K562 (cell line): ENCODE data around the gene LYPD6B. TPM values are rescaled to one million over a fixed set of nuclear protein-coding genes. Genes with fewer than 3 reads are reported as not detected.

Experiments used
- ATAC-seq: fragments of 200-7000 bp; cut with Tn5 transposase; 3 replicates; pipeline ENCODE4 v1.9.1; 2020; ENCODE audit warnings: moderate library complexity
- BruUV-seq: library from RNA; stranded (reverse); fragments of 400-500 nt; replicated peaks from 2 replicates; lab custom pipeline; 2021; lab: Mats Ljungman, UMichigan
- CTCF ChIA-PET: fragments of 300-600 bp; formaldehyde crosslinking; extraction: SDS; loops from one replicate; lab custom pipeline; 2021; ENCODE audit warnings: low intra/inter-chr PET ratio; lab: Yijun Ruan, JAX
- POLR2A ChIA-PET: fragments of 300-600, 350-650 bp; sonication (Branson Sonifier 250); formaldehyde crosslinking; extraction: SDS; loops from one replicate; lab custom pipeline; 2021; ENCODE audit warnings: antibody characterized with exemption, inconsistent platforms; lab: Yijun Ruan, JAX
- DNase-seq, 4 experiments: peaks; one replicate each; pipeline versions ENCODE4 v3.0.0 to v3.0.0-alpha.2; 2011 to 2018; ENCODE audit warnings: low spot score in 3 of 4, mixed read lengths in 3 of 4; ENCODE audit errors: extremely low read depth in 1 of 4
- FAIRE-seq: peaks from 2 replicates; lab custom pipeline; 2011; peaks lifted over from hg19 to GRCh38; lab: Jason Lieb, UNC
- H2AFZ ChIP-seq: 2 replicates; pipeline ENCODE4 v1.6.0; 2011; ENCODE audit warnings: low read depth, low read length, control low read depth, inconsistent platforms
- H3K27ac ChIP-seq: fragments of 200-600 bp; 3 replicates; pipeline ENCODE4 v1.8.0; 2011; ENCODE audit warnings: low read depth, mild to moderate bottlenecking, control low read depth, inconsistent platforms, low read length, moderate library complexity, mixed read lengths; ENCODE audit errors: extremely low read depth
- H3K27me3 ChIP-seq, 2 experiments: fragments of 300-600 bp in 1 of 2; 2 replicates in 1 of 2; 3 replicates in 1 of 2; pipeline versions ENCODE4 v1.6.0 to v1.8.0; 2011; ENCODE audit warnings: inconsistent platforms in 2 of 2, low read length in 2 of 2, mild to moderate bottlenecking in 1 of 2, mixed read lengths in 1 of 2, moderate library complexity in 1 of 2; ENCODE audit not compliant: control insufficient read depth in 2 of 2, insufficient read depth in 2 of 2
- H3K36me3 ChIP-seq: fragments of 300-600 bp; 3 replicates; pipeline ENCODE4 v1.8.0; 2011; ENCODE audit warnings: mild to moderate bottlenecking, low read length, inconsistent platforms; ENCODE audit not compliant: control insufficient read depth, insufficient read depth
- H3K4me1 ChIP-seq, 2 experiments: fragments of 200-600 bp in 1 of 2; replicated peaks in 1 of 2; 2 replicates in 1 of 2; 3 replicates in 1 of 2; pipeline versions ENCODE4 v1.5.1 to v1.8.0; 2011; ENCODE audit warnings: inconsistent platforms in 2 of 2, low read length in 2 of 2, mild to moderate bottlenecking in 1 of 2, mixed read lengths in 1 of 2, moderate library complexity in 1 of 2; ENCODE audit not compliant: control insufficient read depth in 2 of 2, insufficient read depth in 2 of 2
- H3K4me2 ChIP-seq: 2 replicates; pipeline ENCODE4 v1.6.1; 2011; ENCODE audit warnings: low read length, control low read depth, inconsistent platforms, mixed read lengths; ENCODE audit not compliant: insufficient read depth
- H3K4me3 ChIP-seq: fragments of 200-600 bp; sonication (generic), shearing (Covaris generic); 2 replicates; pipeline ENCODE4 v1.5.1; 2016; ENCODE audit warnings: control low read depth, inconsistent platforms
- H3K79me2 ChIP-seq: fragments of 200-600 bp; 3 replicates; pipeline ENCODE4 v1.8.0; 2011; ENCODE audit warnings: low read length, inconsistent platforms; ENCODE audit not compliant: control insufficient read depth, insufficient read depth
- H3K9ac ChIP-seq, 2 experiments: 2 replicates each; pipeline versions ENCODE4 v1.6.0 to v1.6.1; 2011; ENCODE audit warnings: low read depth in 2 of 2, low read length in 2 of 2, control low read depth in 1 of 2, inconsistent platforms in 1 of 2, mild to moderate bottlenecking in 1 of 2, mixed read lengths in 1 of 2; ENCODE audit not compliant: insufficient read depth in 1 of 2
- H3K9me1 ChIP-seq: one replicate; pipeline ENCODE4 v1.6.0; 2011; ENCODE audit warnings: inconsistent platforms, mild to moderate bottlenecking, low read length, moderate library complexity; ENCODE audit not compliant: control insufficient read depth, insufficient read depth
- H3K9me3 ChIP-seq: replicated peaks from 2 replicates; pipeline ENCODE4 v1.5.1; 2011; ENCODE audit warnings: low read depth, low read length, inconsistent platforms; ENCODE audit not compliant: control insufficient read depth, insufficient read depth
- H4K20me1 ChIP-seq: replicated peaks from 2 replicates; pipeline ENCODE4 v1.6.1; 2011; ENCODE audit warnings: low read length, inconsistent platforms, mixed read lengths; ENCODE audit not compliant: control insufficient read depth, insufficient read depth
- ETV1 ChIP-seq: fragments of 450-650 bp; conservative IDR thresholded peaks from 2 replicates; pipeline ENCODE4 v1.6.1; 2016; ENCODE audit warnings: missing genetic modification characterization, control low read depth, low read depth, missing compliant biosample characterization
- MAZ ChIP-seq, 2 experiments: fragments of 450-650 bp in 1 of 2; sonication (generic) in 1 of 2; formaldehyde crosslinking; IDR thresholded peaks in 1 of 2; conservative IDR thresholded peaks in 1 of 2; 2 replicates each; pipeline versions ENCODE4 v1.4.0 to v1.5.0; 2020; ENCODE audit warnings: mild to moderate bottlenecking in 1 of 2, missing genetic modification reagents in 1 of 2
- RBM34 ChIP-seq: fragments of 200-400 bp; formaldehyde crosslinking; IDR thresholded peaks from 2 replicates; pipeline ENCODE4 v1.6.1; 2018; ENCODE audit warnings: low read length, borderline replicate concordance; ENCODE audit not compliant: insufficient read depth
- RREB1 ChIP-seq: fragments of 250-450 bp; sonication (Bioruptor Pico); IDR thresholded peaks from 2 replicates; pipeline ENCODE4 v1.4.0; 2020
- THAP12 ChIP-seq: fragments of 250-450 bp; sonication (Bioruptor Pico); IDR thresholded peaks from 2 replicates; pipeline ENCODE4 v1.9.0; 2021; ENCODE audit warnings: mild to moderate bottlenecking, inconsistent platforms
- ZBTB26 ChIP-seq: fragments of 450-650 bp; formaldehyde crosslinking; IDR thresholded peaks from 2 replicates; pipeline ENCODE4 v1.4.0; 2022; ENCODE audit warnings: missing genetic modification characterization
- ZBTB5 ChIP-seq: fragments of 450-650 bp; IDR thresholded peaks from 2 replicates; pipeline ENCODE4 v1.6.1; 2017; ENCODE audit warnings: antibody characterized with exemption
- ZNF785 ChIP-seq: fragments of 250-450 bp; sonication (Bioruptor Pico); IDR thresholded peaks from 2 replicates; pipeline ENCODE4 v1.4.0; 2020; ENCODE audit warnings: mild to moderate bottlenecking
- ZSCAN32 ChIP-seq: fragments of 450-650 bp; formaldehyde crosslinking; IDR thresholded peaks from 2 replicates; pipeline ENCODE4 v1.4.0; 2020; ENCODE audit warnings: mild to moderate bottlenecking, moderate library complexity
- WGBS: fragments of 100-300 bp; shearing (Covaris generic); methylation state at CpG from one replicate; pipeline ENCODE4 v1.1.6; 2016; ENCODE audit warnings: low coverage, mixed read lengths; ENCODE audit not compliant: insufficient coverage; ENCODE audit errors: missing lambda C conversion rate; 5-methylcytosine and 5-hydroxymethylcytosine counted together
- in situ Hi-C: fragments of 300-500 bp; cut with MboI; formaldehyde crosslinking; loops from 4 replicates; pipeline ENCODE4 v1.15.0; 2018; ENCODE audit warnings: inconsistent platforms, mixed read lengths
- intact Hi-C: fragments of 100-400 bp; cut with micrococcal nuclease; formaldehyde crosslinking; loops from 2 replicates; pipeline ENCODE4 v1.14.2; 2022
- polyA plus RNA-seq, 8 experiments: library from polyadenylated mRNA; depleted of rRNA in 4 of 8; stranded (reverse) in 5 of 8; unstranded in 3 of 8; fragments of >200 nt; fragmentation: Nextera tagmentation in 2 of 8; fragmentation: Illumina TruSeq in 1 of 8; extraction: Ambion mirVana in 2 of 8; extraction: Trizol in 1 of 8; gene quantifications; 2 replicates each; pipeline versions ENCODE4 v1.2.1 to v1.2.3, GENCODE V29; 2011 to 2014; ENCODE audit warnings: inconsistent platforms in 1 of 8, missing spikeins in 1 of 8
- total RNA-seq, 7 experiments: library from RNA; depleted of rRNA in 6 of 7; stranded (reverse); fragments of >200 nt in 6 of 7; fragmentation: Illumina TruSeq in 2 of 7; extraction: Trizol in 2 of 7; gene quantifications; 2 replicates each; pipeline versions ENCODE4 v1.2.1 to v1.2.3, GENCODE V29; 2011 to 2021; ENCODE audit warnings: low replicate concordance in 1 of 7

The LYPD6B gene
- total and polyA plus RNA-seq, 9 of the 15 experiments (the other 6 are each of a cell fraction or from before 2014, with no cell fraction given), result not detected

GRCh38 chr2:149000158-149000938 is 38.2 kb upstream of the LYPD6B start:
- H3K4me2 ChIP-seq, result no peak overlapping the region
- no peak for TF ChIP-seq RREB1 (CRISPR knock-in tag)
- no peak for TF ChIP-seq MAZ (CRISPR knock-in tag; conservative IDR thresholded peaks at IDR 0.05 in 1 of 2, IDR thresholded peaks at IDR 0.05 in 1 of 2)
- no peak for TF ChIP-seq ZSCAN32
- no peak for TF ChIP-seq ZNF785 (CRISPR knock-in tag)
- no peak for TF ChIP-seq ETV1 (tag)
- no peak for TF ChIP-seq RBM34
- no peak for TF ChIP-seq THAP12 (CRISPR knock-in tag)
- no peak for TF ChIP-seq ZBTB5
- TF ChIP-seq ZBTB26 (CRISPR knock-in tag), result no peak

More at GRCh38 chr2:149000158-149000938, 38.2 kb upstream of the LYPD6B start:
- Histone ChIP-seq H3K27me3 (peaks cover 21 to 35% of the 10 kb centered on the region in 2 experiments; a peak in 4 of 5 replicates), H3K4me1 (peaks cover 0 to 6% of the 10 kb centered on the region in 2 experiments; a peak in 1 of 5 replicates), H3K79me2 (no peaks in the 10 kb centered on the region), H3K9me3 (no peaks in the 10 kb centered on the region), H3K36me3 (no peaks in the 10 kb centered on the region), H3K4me3 (no peak overlapping the region), H3K27ac (no peak overlapping the region), H3K9ac (no peak overlapping the region), H4K20me1 (no peaks in the 10 kb centered on the region), H3K9me1 (no peaks in the 10 kb centered on the region), H2AFZ (no peak overlapping the region)
- WGBS, result 1% methylated on average over 6 of the region's 6 CpGs
- intact Hi-C loops, result no loop called here
- POLR2A ChIA-PET, result no interaction called here
- FAIRE-seq, result no peak
- no peak for ATAC-seq
- no TSS peak for BruUV-seq
- in situ Hi-C loops, result no loop called here
- no peak for DNase-seq
- CTCF ChIA-PET, result no interaction called here
